Measurements from ENCODE around the gene ZDHHC7. TPM values are rescaled to one million over a fixed set of nuclear protein-coding genes. Genes with fewer than 3 reads are reported as not detected.

The ZDHHC7 gene
- total and polyA plus RNA-seq, 2 experiments from 2014 or later: 39.9 to 95.2 TPM

- H3K27ac ChIP-seq: no peak overlapping the region
- H2AFZ ChIP-seq: no peak overlapping the region
- H3K9ac ChIP-seq: no peak overlapping the region
- H3K4me3 ChIP-seq: no peak overlapping the region
- no peaks in the 10 kb centered on the region for H3K79me2 ChIP-seq (ENCODE audit: insufficient read depth)
- TF ChIP-seq EZH2phosphoT487 (IDR thresholded peaks at IDR 0.05; ENCODE audit: insufficient read depth, low read depth): no peak
- no peak for TF ChIP-seq EZH2 (IDR thresholded peaks at IDR 0.05; ENCODE audit: insufficient read depth, poor library complexity, severe bottlenecking)
- 78 to 79% methylated on average over 27 of the region's 27 CpGs for WGBS, 2 experiments (ENCODE audit: low coverage in 1 of 2, low lambda C conversion rate in 2 of 2, missing lambda C conversion rate in 2 of 2)
- H4K20me1 ChIP-seq (ENCODE audit: insufficient read depth): no peaks in the 10 kb centered on the region
- H3K9me2 ChIP-seq (ENCODE audit: insufficient read depth): no peaks in the 10 kb centered on the region
- H3K4me1 ChIP-seq (ENCODE audit: insufficient read depth): no peaks in the 10 kb centered on the region
- H3K9me3 ChIP-seq (ENCODE audit: low read depth): no peaks in the 10 kb centered on the region
- H3K27me3 ChIP-seq (replicated peaks; ENCODE audit: insufficient read depth): no peaks in the 10 kb centered on the region
- no peak overlapping the region for H3K4me2 ChIP-seq (ENCODE audit: unreplicated experiment)
- in situ Hi-C loops (cut with MboI): no loop called here
- H3F3A ChIP-seq (ENCODE audit: insufficient read depth): no peaks in the 10 kb centered on the region
- DNase-seq: no peak
- H3K36me3 ChIP-seq (ENCODE audit: low read depth): no peaks in the 10 kb centered on the region
Measured at GRCh38 chr16:85041219-85042166, 30.2 kb upstream of the ZDHHC7 start.

- H3K4me2 ChIP-seq (ENCODE audit: unreplicated experiment): no peak overlapping the region
- DNase-seq: no peak
Measured at GRCh38 chr16:85040685-85041084, 29.4 kb upstream of the ZDHHC7 start.

GRCh38 chr16:85037721-85038120 is 26.4 kb upstream of the ZDHHC7 start:
- TF ChIP-seq EZH2 (IDR thresholded peaks at IDR 0.05; ENCODE audit: insufficient read depth, poor library complexity, severe bottlenecking) (no peak), EZH2phosphoT487 (IDR thresholded peaks at IDR 0.05; ENCODE audit: insufficient read depth, low read depth) (no peak)
- H2AFZ ChIP-seq: no peak overlapping the region
- in situ Hi-C loops (cut with MboI): no loop called here

More at GRCh38 chr16:85040685-85041084, 29.4 kb upstream of the ZDHHC7 start:
- Histone ChIP-seq H3K36me3 (ENCODE audit: low read depth) (no peaks in the 10 kb centered on the region), H4K20me1 (ENCODE audit: insufficient read depth) (no peaks in the 10 kb centered on the region), H3K27me3 (replicated peaks; ENCODE audit: insufficient read depth) (no peaks in the 10 kb centered on the region), H2AFZ (no peak overlapping the region), H3K9me3 (ENCODE audit: low read depth) (no peaks in the 10 kb centered on the region), H3K4me3 (no peak overlapping the region), H3K9me2 (ENCODE audit: insufficient read depth) (no peaks in the 10 kb centered on the region), H3K9ac (no peak overlapping the region), H3F3A (ENCODE audit: insufficient read depth) (no peaks in the 10 kb centered on the region), H3K79me2 (ENCODE audit: insufficient read depth) (no peaks in the 10 kb centered on the region), H3K27ac (no peak overlapping the region), H3K4me1 (ENCODE audit: insufficient read depth) (no peaks in the 10 kb centered on the region)
- TF ChIP-seq EZH2 (IDR thresholded peaks at IDR 0.05; ENCODE audit: insufficient read depth, poor library complexity, severe bottlenecking) (no peak), EZH2phosphoT487 (IDR thresholded peaks at IDR 0.05; ENCODE audit: insufficient read depth, low read depth) (no peak)
- in situ Hi-C loops (cut with MboI): no loop called here
- WGBS, 2 experiments (ENCODE audit: low coverage in 1 of 2, low lambda C conversion rate in 2 of 2, missing lambda C conversion rate in 2 of 2): 79 to 80% methylated on average over 6 of the region's 6 CpGs

GRCh38 chr16:85037050-85037410 is 25.7 kb upstream of the ZDHHC7 start:
- Histone ChIP-seq H3K9me3 (ENCODE audit: low read depth) (no peaks in the 10 kb centered on the region), H2AFZ (no peak overlapping the region), H3F3A (ENCODE audit: insufficient read depth) (no peaks in the 10 kb centered on the region), H3K4me2 (ENCODE audit: unreplicated experiment) (no peak overlapping the region), H3K79me2 (ENCODE audit: insufficient read depth) (no peaks in the 10 kb centered on the region), H3K36me3 (ENCODE audit: low read depth) (no peaks in the 10 kb centered on the region), H4K20me1 (ENCODE audit: insufficient read depth) (no peaks in the 10 kb centered on the region), H3K27me3 (replicated peaks; ENCODE audit: insufficient read depth) (no peaks in the 10 kb centered on the region), H3K9ac (no peak overlapping the region), H3K4me3 (no peak overlapping the region), H3K27ac (no peak overlapping the region), H3K4me1 (ENCODE audit: insufficient read depth) (no peaks in the 10 kb centered on the region), H3K9me2 (ENCODE audit: insufficient read depth) (no peaks in the 10 kb centered on the region)
- peak; percentile 56 for DNase-seq
- in situ Hi-C loops (cut with MboI): no loop called here
- WGBS, 2 experiments (ENCODE audit: low coverage in 1 of 2, low lambda C conversion rate in 2 of 2, missing lambda C conversion rate in 2 of 2): 79 to 80% methylated on average over 7 of the region's 7 CpGs
- TF ChIP-seq EZH2 (IDR thresholded peaks at IDR 0.05; ENCODE audit: insufficient read depth, poor library complexity, severe bottlenecking) (no peak), EZH2phosphoT487 (IDR thresholded peaks at IDR 0.05; ENCODE audit: insufficient read depth, low read depth) (no peak)

More at GRCh38 chr16:85037721-85038120, 26.4 kb upstream of the ZDHHC7 start:
- Histone ChIP-seq H3K4me1 (ENCODE audit: insufficient read depth) (no peaks in the 10 kb centered on the region), H3K36me3 (ENCODE audit: low read depth) (no peaks in the 10 kb centered on the region), H3K9ac (no peak overlapping the region), H3K9me3 (ENCODE audit: low read depth) (no peaks in the 10 kb centered on the region), H3K27me3 (replicated peaks; ENCODE audit: insufficient read depth) (no peaks in the 10 kb centered on the region), H4K20me1 (ENCODE audit: insufficient read depth) (no peaks in the 10 kb centered on the region), H3K4me2 (ENCODE audit: unreplicated experiment) (no peak overlapping the region), H3K79me2 (ENCODE audit: insufficient read depth) (no peaks in the 10 kb centered on the region), H3K27ac (no peak overlapping the region), H3F3A (ENCODE audit: insufficient read depth) (no peaks in the 10 kb centered on the region), H3K4me3 (no peak overlapping the region), H3K9me2 (ENCODE audit: insufficient read depth) (no peaks in the 10 kb centered on the region)
- 91 to 95% methylated on average over 5 of the region's 5 CpGs for WGBS, 2 experiments (ENCODE audit: low coverage in 1 of 2, low lambda C conversion rate in 2 of 2, missing lambda C conversion rate in 2 of 2)
- no peak for DNase-seq
